GM12878 (cell line): Measurements from ENCODE around the gene SPINK4. TPM values are rescaled to one million over a fixed set of nuclear protein-coding genes. Genes with fewer than 3 reads are reported as not detected.

Source experiments
- BACH1 ChIP-seq: fragments of 450-650 bp; IDR thresholded peaks from 2 replicates; pipeline ENCODE4 v1.6.1; 2017; ENCODE audit warnings: mild to moderate bottlenecking, borderline replicate concordance
- BHLHE40 ChIP-seq, 2 experiments: fragments of 450-650 bp in 1 of 2; IDR thresholded peaks; 2 replicates each; pipeline ENCODE4 v1.6.1; 2011 to 2017; ENCODE audit warnings: low read depth in 2 of 2, borderline replicate concordance in 1 of 2, improper control_type of control experiment in 1 of 2, low read length in 1 of 2, mild to moderate bottlenecking in 1 of 2
- CBX3 ChIP-seq: fragments of 200-600 bp; sonication (generic); IDR thresholded peaks from 2 replicates; pipeline ENCODE4 v1.6.1; 2016; ENCODE audit warnings: low read depth, borderline replicate concordance
- CREB1 ChIP-seq: IDR thresholded peaks from 2 replicates; pipeline ENCODE4 v1.6.1; 2012; ENCODE audit warnings: low read depth, mild to moderate bottlenecking, inconsistent platforms
- FOS ChIP-seq: IDR thresholded peaks from 3 replicates; pipeline ENCODE4 v1.6.1; 2011; ENCODE audit warnings: borderline replicate concordance; ENCODE audit not compliant: insufficient read length; ENCODE audit errors: extremely low read depth
- IRF3 ChIP-seq: fragments of 450-650 bp; IDR thresholded peaks from 2 replicates; pipeline ENCODE4 v1.6.1; 2014; ENCODE audit warnings: mild to moderate bottlenecking
- NBN ChIP-seq: fragments of 450-650 bp; IDR thresholded peaks from 2 replicates; pipeline ENCODE4 v1.6.1; 2016
- NFYB ChIP-seq: IDR thresholded peaks from 2 replicates; pipeline ENCODE4 v1.6.1; 2011; ENCODE audit warnings: low read depth, mild to moderate bottlenecking, low read length, improper control_type of control experiment, moderate library complexity; ENCODE audit not compliant: insufficient read depth
- NKRF ChIP-seq: fragments of 450-650 bp; conservative IDR thresholded peaks from 2 replicates; pipeline ENCODE4 v1.6.1; 2017; ENCODE audit warnings: mild to moderate bottlenecking, moderate library complexity
- PAX5 ChIP-seq: IDR thresholded peaks from 2 replicates; pipeline ENCODE4 v1.6.1; 2011; ENCODE audit warnings: low read depth, low read length, borderline replicate concordance
- PML ChIP-seq: IDR thresholded peaks from 2 replicates; pipeline ENCODE4 v1.6.1; 2012; ENCODE audit warnings: low read length, inconsistent platforms
- RFX5 ChIP-seq: IDR thresholded peaks from 2 replicates; pipeline ENCODE4 v1.6.1; 2011; ENCODE audit warnings: low read depth, low read length, improper control_type of control experiment
- RUNX3 ChIP-seq: IDR thresholded peaks from 2 replicates; pipeline ENCODE4 v1.6.1; 2012; ENCODE audit warnings: low read length, inconsistent platforms
- SMARCA5 ChIP-seq: fragments of 450-650 bp; IDR thresholded peaks from 2 replicates; pipeline ENCODE4 v1.6.1; 2017; ENCODE audit warnings: mild to moderate bottlenecking
- SREBF1 ChIP-seq: IDR thresholded peaks from 2 replicates; pipeline ENCODE4 v1.6.1; 2012; ENCODE audit warnings: mild to moderate bottlenecking, low read length
- TARDBP ChIP-seq: IDR thresholded peaks from 2 replicates; pipeline ENCODE4 v1.6.1; 2016; ENCODE audit warnings: borderline replicate concordance
- YBX1 ChIP-seq: fragments of 450-650 bp; IDR thresholded peaks from 2 replicates; pipeline ENCODE4 v1.6.1; 2016; ENCODE audit warnings: antibody characterized with exemption
- ZBED1 ChIP-seq: IDR thresholded peaks from 2 replicates; pipeline ENCODE4 v1.6.1; 2016; ENCODE audit warnings: borderline replicate concordance
- ZNF24 ChIP-seq: fragments of 450-650 bp; IDR thresholded peaks from 2 replicates; pipeline ENCODE4 v1.6.1; 2017; ENCODE audit warnings: antibody characterized with exemption, mild to moderate bottlenecking
- ZZZ3 ChIP-seq: IDR thresholded peaks from 2 replicates; pipeline ENCODE4 v1.6.1; 2011; ENCODE audit warnings: low read depth; ENCODE audit not compliant: control insufficient read depth, insufficient read length
- polyA plus RNA-seq, 11 experiments: library from polyadenylated mRNA; depleted of rRNA in 4 of 11; unstranded in 6 of 11; stranded (reverse) in 5 of 11; fragments of >200 nt; fragmentation: Nextera tagmentation in 4 of 11; fragmentation: Illumina TruSeq in 1 of 11; extraction: Ambion mirVana in 4 of 11; extraction: Trizol in 1 of 11; gene quantifications; 1 replicate in 1 of 11; 2 replicates in 10 of 11; pipeline versions ENCODE4 v1.2.1 to v1.2.3, GENCODE V29; 2011 to 2016; ENCODE audit warnings: inconsistent platforms in 2 of 11, missing spikeins in 2 of 11, low read depth in 1 of 11
- total RNA-seq, 4 experiments: library from RNA; depleted of rRNA in 3 of 4; stranded (reverse); fragments of >200 nt in 3 of 4; fragmentation: Illumina TruSeq in 1 of 4; extraction: Trizol in 1 of 4; gene quantifications; 2 replicates each; pipeline versions ENCODE4 v1.2.1 to v1.2.3, GENCODE V29; 2013 to 2021
- TF ChIP-seq, protein P1 (sequence below): fragments of 450-650 bp; formaldehyde crosslinking; IDR thresholded peaks from 2 replicates; pipeline ENCODE4 v1.4.0; 2022; ENCODE audit warnings: mild to moderate bottlenecking, moderate library complexity
- TF ChIP-seq, protein P2 (sequence below): fragments of 150-350 bp; IDR thresholded peaks from 2 replicates; pipeline ENCODE4 v1.6.1; 2014; ENCODE audit warnings: mild to moderate bottlenecking, low read depth, low read length
- TF ChIP-seq, protein P3 (sequence below): fragments of 450-650 bp; IDR thresholded peaks from 2 replicates; pipeline ENCODE4 v1.6.1; 2017; ENCODE audit warnings: low read depth, mild to moderate bottlenecking, moderate library complexity

SPINK4 gene
- total and polyA plus RNA-seq, 10 of the 15 experiments (the other 5 are each of a cell fraction or from before 2014, with no cell fraction given): not detected

- TF ChIP-seq NKRF (no peak), CBX3 (no peak), BHLHE40 (IDR thresholded peaks at IDR 0.05; ENCODE audit: borderline replicate concordance in 1 of 2, low read depth in 2 of 2, low read length in 1 of 2) (peak; percentile 71 to 76), RFX5 (peak; percentile 70), NFYB (0 out of 2 replicates have a peak, but pooled peaks have one; percentile 10), ZZZ3 (no peak), IRF3 (no peak), ZNF24 (no peak), YBX1 (no peak), NBN (no peak), FOS (no peak), PML (0 out of 2 replicates have a peak, but pooled peaks have one; percentile 41), PAX5 (peak; percentile 17; the same call in 1 of the 2 replicates), SMARCA5 (no peak), SREBF1 (no peak), ZBED1 (no peak), CREB1 (0 out of 2 replicates have a peak, but pooled peaks have one; percentile 31), BACH1 (no peak), TARDBP (no peak), RUNX3 (peak; percentile 57)
- TF ChIP-seq, protein P1, sequence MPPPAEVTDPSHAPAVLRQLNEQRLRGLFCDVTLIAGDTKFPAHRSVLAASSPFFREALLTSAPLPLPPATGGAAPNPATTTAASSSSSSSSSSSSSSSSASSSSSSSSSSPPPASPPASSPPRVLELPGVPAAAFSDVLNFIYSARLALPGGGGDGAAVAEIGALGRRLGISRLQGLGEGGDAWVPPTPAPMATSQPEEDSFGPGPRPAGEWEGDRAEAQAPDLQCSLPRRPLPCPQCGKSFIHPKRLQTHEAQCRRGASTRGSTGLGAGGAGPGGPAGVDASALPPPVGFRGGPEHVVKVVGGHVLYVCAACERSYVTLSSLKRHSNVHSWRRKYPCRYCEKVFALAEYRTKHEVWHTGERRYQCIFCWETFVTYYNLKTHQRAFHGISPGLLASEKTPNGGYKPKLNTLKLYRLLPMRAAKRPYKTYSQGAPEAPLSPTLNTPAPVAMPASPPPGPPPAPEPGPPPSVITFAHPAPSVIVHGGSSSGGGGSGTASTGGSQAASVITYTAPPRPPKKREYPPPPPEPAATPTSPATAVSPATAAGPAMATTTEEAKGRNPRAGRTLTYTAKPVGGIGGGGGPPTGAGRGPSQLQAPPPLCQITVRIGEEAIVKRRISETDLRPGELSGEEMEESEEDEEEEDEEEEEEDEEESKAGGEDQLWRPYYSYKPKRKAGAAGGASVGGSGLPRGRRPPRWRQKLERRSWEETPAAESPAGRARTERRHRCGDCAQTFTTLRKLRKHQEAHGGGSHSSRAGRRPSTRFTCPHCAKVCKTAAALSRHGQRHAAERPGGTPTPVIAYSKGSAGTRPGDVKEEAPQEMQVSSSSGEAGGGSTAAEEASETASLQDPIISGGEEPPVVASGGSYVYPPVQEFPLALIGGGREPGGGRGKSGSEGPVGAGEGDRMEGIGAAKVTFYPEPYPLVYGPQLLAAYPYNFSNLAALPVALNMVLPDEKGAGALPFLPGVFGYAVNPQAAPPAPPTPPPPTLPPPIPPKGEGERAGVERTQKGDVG: no peak
- TF ChIP-seq, protein P2, sequence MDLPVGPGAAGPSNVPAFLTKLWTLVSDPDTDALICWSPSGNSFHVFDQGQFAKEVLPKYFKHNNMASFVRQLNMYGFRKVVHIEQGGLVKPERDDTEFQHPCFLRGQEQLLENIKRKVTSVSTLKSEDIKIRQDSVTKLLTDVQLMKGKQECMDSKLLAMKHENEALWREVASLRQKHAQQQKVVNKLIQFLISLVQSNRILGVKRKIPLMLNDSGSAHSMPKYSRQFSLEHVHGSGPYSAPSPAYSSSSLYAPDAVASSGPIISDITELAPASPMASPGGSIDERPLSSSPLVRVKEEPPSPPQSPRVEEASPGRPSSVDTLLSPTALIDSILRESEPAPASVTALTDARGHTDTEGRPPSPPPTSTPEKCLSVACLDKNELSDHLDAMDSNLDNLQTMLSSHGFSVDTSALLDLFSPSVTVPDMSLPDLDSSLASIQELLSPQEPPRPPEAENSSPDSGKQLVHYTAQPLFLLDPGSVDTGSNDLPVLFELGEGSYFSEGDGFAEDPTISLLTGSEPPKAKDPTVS: no peak
- TF ChIP-seq, protein P3, sequence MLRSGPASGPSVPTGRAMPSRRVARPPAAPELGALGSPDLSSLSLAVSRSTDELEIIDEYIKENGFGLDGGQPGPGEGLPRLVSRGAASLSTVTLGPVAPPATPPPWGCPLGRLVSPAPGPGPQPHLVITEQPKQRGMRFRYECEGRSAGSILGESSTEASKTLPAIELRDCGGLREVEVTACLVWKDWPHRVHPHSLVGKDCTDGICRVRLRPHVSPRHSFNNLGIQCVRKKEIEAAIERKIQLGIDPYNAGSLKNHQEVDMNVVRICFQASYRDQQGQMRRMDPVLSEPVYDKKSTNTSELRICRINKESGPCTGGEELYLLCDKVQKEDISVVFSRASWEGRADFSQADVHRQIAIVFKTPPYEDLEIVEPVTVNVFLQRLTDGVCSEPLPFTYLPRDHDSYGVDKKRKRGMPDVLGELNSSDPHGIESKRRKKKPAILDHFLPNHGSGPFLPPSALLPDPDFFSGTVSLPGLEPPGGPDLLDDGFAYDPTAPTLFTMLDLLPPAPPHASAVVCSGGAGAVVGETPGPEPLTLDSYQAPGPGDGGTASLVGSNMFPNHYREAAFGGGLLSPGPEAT: peak; percentile 81; the same call in 1 of the 2 replicates
Measured at GRCh38 chr9:33297432-33297831, 57.5 kb downstream of the SPINK4 start (continued).
